ENCODE measurements around the gene SERPINB5.

DNA sequence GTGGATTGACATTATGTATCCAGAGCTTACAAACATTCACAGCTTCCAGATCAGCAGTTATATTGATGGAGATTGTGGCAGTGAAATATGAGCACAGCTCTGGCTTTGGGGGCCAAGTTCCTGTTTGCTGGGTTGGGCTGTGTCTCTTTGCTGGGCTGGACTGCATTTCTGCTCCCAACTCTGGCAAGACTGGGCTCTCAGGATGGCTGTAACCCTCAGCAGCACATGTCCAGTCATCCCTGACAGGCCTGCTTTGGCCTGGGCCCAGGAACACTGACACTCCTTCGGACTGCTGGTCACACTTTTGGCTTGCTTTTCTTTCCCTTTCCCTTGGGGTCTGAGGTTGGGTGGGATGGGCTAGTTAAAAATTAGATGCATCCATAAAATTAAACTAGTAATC is 36.5 kb upstream of the SERPINB5 start:
- TF ChIP-seq EZH2 (IDR thresholded peaks at IDR 0.05) = no peak
- TF ChIP-seq POLR2AphosphoS5 (IDR thresholded peaks at IDR 0.05; ENCODE audit: borderline replicate concordance, low read depth, low read length) = no peak

Measured in SK-N-MC (cell line).